ENCODE data around the gene PTPRE. TPM values are rescaled to one million over a fixed set of nuclear protein-coding genes. Genes with fewer than 3 reads are reported as not detected.

Gene PTPRE
- polyA plus RNA-seq, 1 donor (not counting 4 experiments of a cell fraction or from before 2014, with no cell fraction given) = 15.1 TPM

DNA sequence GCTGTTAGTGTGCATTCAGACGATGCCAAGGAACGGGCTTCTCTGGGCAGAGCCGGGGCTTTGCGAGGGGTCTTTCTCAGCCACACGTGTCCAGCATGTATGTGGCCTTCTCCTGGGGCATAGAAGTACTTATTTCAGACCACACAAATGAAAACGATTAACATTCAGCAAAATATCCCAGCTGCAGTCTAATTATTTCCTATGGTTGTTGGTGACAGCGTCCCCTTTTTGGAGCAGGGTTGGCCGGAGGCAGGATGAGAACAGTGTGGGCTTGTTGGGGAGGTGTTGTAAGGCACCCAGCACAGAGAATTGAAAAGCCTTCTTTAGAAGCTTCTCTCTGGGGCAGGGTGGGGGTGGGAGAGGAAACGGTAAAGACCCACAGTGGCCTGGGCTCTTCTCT lies 54.2 kb downstream of the PTPRE start:
- Histone ChIP-seq H2AFZ (ENCODE audit: control insufficient read depth, low read length) (no peak overlapping the region), H4K20me1 (ENCODE audit: control insufficient read depth, extremely low read depth, insufficient read depth, low read length) (no peaks in the 10 kb centered on the region), H3K4me1 (ENCODE audit: control insufficient read depth, extremely low read depth, insufficient read depth, low read length) (no peaks in the 10 kb centered on the region), H3K79me2 (ENCODE audit: control insufficient read depth, insufficient read depth, low read length) (no peaks in the 10 kb centered on the region), H3K36me3 (ENCODE audit: control insufficient read depth in 2 of 2, extremely low read depth in 1 of 2, insufficient read depth in 2 of 2, low read length in 2 of 2) (no peaks in the 10 kb centered on the region), H3K27me3 (ENCODE audit: control insufficient read depth, extremely low read depth, insufficient read depth, low read length) (no peaks in the 10 kb centered on the region), H3K27ac (ENCODE audit: control insufficient read depth, insufficient read depth, low read length) (no peak overlapping the region), H3K4me2 (ENCODE audit: control insufficient read depth, extremely low read depth, insufficient read depth, low read depth, low read length) (no peak overlapping the region), H3K9ac (ENCODE audit: control insufficient read depth, extremely low read depth, insufficient read depth, low read length) (no peak overlapping the region), H3K9me3 (ENCODE audit: control insufficient read depth, low read depth, low read length) (no peaks in the 10 kb centered on the region), H3K9me1 (ENCODE audit: control insufficient read depth, extremely low read depth, insufficient read depth, low read length) (no peaks in the 10 kb centered on the region), H3K4me3 (ENCODE audit: control insufficient read depth in 2 of 3, extremely low read depth in 1 of 3, insufficient read depth in 2 of 3, low read depth in 1 of 3, low read length in 3 of 3) (no peak overlapping the region)
- DNase-seq (ENCODE audit: low read depth, low spot score) (no peak), FAIRE-seq (no peak)
- no peak for TF ChIP-seq EZH2 (IDR thresholded peaks at IDR 0.05; ENCODE audit: low read length)
- TF ChIP-seq, protein P1, sequence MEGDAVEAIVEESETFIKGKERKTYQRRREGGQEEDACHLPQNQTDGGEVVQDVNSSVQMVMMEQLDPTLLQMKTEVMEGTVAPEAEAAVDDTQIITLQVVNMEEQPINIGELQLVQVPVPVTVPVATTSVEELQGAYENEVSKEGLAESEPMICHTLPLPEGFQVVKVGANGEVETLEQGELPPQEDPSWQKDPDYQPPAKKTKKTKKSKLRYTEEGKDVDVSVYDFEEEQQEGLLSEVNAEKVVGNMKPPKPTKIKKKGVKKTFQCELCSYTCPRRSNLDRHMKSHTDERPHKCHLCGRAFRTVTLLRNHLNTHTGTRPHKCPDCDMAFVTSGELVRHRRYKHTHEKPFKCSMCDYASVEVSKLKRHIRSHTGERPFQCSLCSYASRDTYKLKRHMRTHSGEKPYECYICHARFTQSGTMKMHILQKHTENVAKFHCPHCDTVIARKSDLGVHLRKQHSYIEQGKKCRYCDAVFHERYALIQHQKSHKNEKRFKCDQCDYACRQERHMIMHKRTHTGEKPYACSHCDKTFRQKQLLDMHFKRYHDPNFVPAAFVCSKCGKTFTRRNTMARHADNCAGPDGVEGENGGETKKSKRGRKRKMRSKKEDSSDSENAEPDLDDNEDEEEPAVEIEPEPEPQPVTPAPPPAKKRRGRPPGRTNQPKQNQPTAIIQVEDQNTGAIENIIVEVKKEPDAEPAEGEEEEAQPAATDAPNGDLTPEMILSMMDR (optimal IDR thresholded peaks at IDR 0.05 in 1 of 3, IDR thresholded peaks at IDR 0.05 in 1 of 3, conservative IDR thresholded peaks at IDR 0.05 in 1 of 3; ENCODE audit: extremely low read depth in 1 of 3, insufficient read depth in 2 of 3, low read length in 3 of 3) = no peak
- dilution Hi-C loops (cut with MboI; ENCODE audit: extremely low pct_ligation_motif_present, low sequenced_read_pairs) = no loop called here

DNA sequence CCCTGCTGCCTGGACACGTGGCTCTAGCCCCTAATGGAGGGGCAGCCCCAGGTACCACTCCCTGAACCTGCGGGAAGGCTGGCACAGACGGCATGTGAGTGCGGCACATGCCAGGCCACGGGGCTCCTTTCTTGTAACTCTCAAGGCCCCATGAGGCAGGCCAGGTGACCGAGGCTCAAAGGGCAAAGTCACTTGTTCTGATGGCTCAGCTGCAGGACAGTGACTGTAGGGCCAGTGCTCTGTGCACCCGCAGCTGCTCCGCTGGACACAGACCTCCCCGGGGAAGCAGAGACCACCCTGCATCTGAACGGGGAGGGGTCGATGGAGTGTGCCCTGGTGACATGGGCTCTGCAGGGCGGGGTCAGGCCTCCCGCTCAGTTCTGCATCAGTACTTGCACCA lies 55.3 kb downstream of the PTPRE start:
- no peak overlapping the region for H3K4me2 ChIP-seq (ENCODE audit: control insufficient read depth, extremely low read depth, insufficient read depth, low read depth, low read length)
- TF ChIP-seq, protein P1 (optimal IDR thresholded peaks at IDR 0.05 in 1 of 3, IDR thresholded peaks at IDR 0.05 in 1 of 3, conservative IDR thresholded peaks at IDR 0.05 in 1 of 3; ENCODE audit: extremely low read depth in 1 of 3, insufficient read depth in 2 of 3, low read length in 3 of 3) = no peak
- TF ChIP-seq EZH2 (IDR thresholded peaks at IDR 0.05; ENCODE audit: low read length) = no peak
- no peak for FAIRE-seq
- dilution Hi-C loops (cut with MboI; ENCODE audit: extremely low pct_ligation_motif_present, low sequenced_read_pairs) = no loop called here
- H3K27ac ChIP-seq (ENCODE audit: control insufficient read depth, insufficient read depth, low read length) = no peak overlapping the region
- no peak overlapping the region for H2AFZ ChIP-seq (ENCODE audit: control insufficient read depth, low read length)
- no peaks in the 10 kb centered on the region for H3K4me1 ChIP-seq (ENCODE audit: control insufficient read depth, extremely low read depth, insufficient read depth, low read length)
- no peaks in the 10 kb centered on the region for H3K36me3 ChIP-seq (ENCODE audit: control insufficient read depth in 2 of 2, extremely low read depth in 1 of 2, insufficient read depth in 2 of 2, low read length in 2 of 2)
- H3K27me3 ChIP-seq (ENCODE audit: control insufficient read depth, extremely low read depth, insufficient read depth, low read length) = no peaks in the 10 kb centered on the region
- H3K79me2 ChIP-seq (ENCODE audit: control insufficient read depth, insufficient read depth, low read length) = no peaks in the 10 kb centered on the region
- H4K20me1 ChIP-seq (ENCODE audit: control insufficient read depth, extremely low read depth, insufficient read depth, low read length) = no peaks in the 10 kb centered on the region
- H3K9ac ChIP-seq (ENCODE audit: control insufficient read depth, extremely low read depth, insufficient read depth, low read length) = no peak overlapping the region
- H3K9me3 ChIP-seq (ENCODE audit: control insufficient read depth, low read depth, low read length) = no peaks in the 10 kb centered on the region
- no peaks in the 10 kb centered on the region for H3K9me1 ChIP-seq (ENCODE audit: control insufficient read depth, extremely low read depth, insufficient read depth, low read length)
- no peak overlapping the region for H3K4me3 ChIP-seq (ENCODE audit: control insufficient read depth in 2 of 3, extremely low read depth in 1 of 3, insufficient read depth in 2 of 3, low read depth in 1 of 3, low read length in 3 of 3)
- no peak for DNase-seq (ENCODE audit: low read depth, low spot score)

All from keratinocyte (primary cell).